Measurements from ENCODE around the gene ELFN2.
"Not testable (repeated sequence)": the region's sequence is repeated elsewhere in the genome, so short reads cannot be mapped to it uniquely, and the experiment has no call there.

ELFN2 gene

GRCh38 chr22:37472418-37473006, 45.2 kb upstream of the ELFN2 start:
- TF ChIP-seq SP1 (IDR thresholded peaks at IDR 0.05) (no peak), TARDBP (IDR thresholded peaks at IDR 0.05) (no peak), L3MBTL2 (conservative IDR thresholded peaks at IDR 0.05) (no peak), BHLHE40 (IDR thresholded peaks at IDR 0.05; ENCODE audit: borderline replicate concordance) (no peak), ZNF384 (IDR thresholded peaks at IDR 0.05) (no peak), FOXK2 (IDR thresholded peaks at IDR 0.05) (no peak), NFRKB (IDR thresholded peaks at IDR 0.05) (no peak), PKNOX1 (IDR thresholded peaks at IDR 0.05) (no peak), LEF1 (IDR thresholded peaks at IDR 0.05; ENCODE audit: borderline replicate concordance) (no peak), FOXA1 (IDR thresholded peaks at IDR 0.05) (no peak), FOXM1 (IDR thresholded peaks at IDR 0.05; ENCODE audit: borderline replicate concordance) (no peak), HDGF (IDR thresholded peaks at IDR 0.05; ENCODE audit: borderline replicate concordance) (no peak), SUZ12 (IDR thresholded peaks at IDR 0.05) (no peak), ARNT (IDR thresholded peaks at IDR 0.05) (no peak)
- peak; percentile 71 for DNase-seq (ENCODE audit: extremely low spot score)
- CTCF ChIA-PET: interaction anchor here (0.5 to 2.8 kb wide), 19 partner anchors 9 to 212 kb away, joined by 3 to 14 read pairs (median 3); partner anchors contain the start of genes CARD10 and MFNG
- POLR2A ChIA-PET: interaction anchor here (1.1 kb wide), 1 partner anchor 120 kb away, joined by 3 read pairs; no protein-coding TSS in a partner anchor

GRCh38 chr22:37471727-37472417, 44.6 kb upstream of the ELFN2 start:
- CTCF ChIA-PET: interaction anchor here (0.6 to 2.8 kb wide), 13 partner anchors 9 to 211 kb away, joined by 3 to 14 read pairs (median 6); partner anchors contain the start of genes CARD10 and MFNG
- POLR2A ChIA-PET: interaction anchor here (1.1 kb wide), 1 partner anchor 121 kb away, joined by 3 read pairs; no protein-coding TSS in a partner anchor
- TF ChIP-seq ZNF384 (IDR thresholded peaks at IDR 0.05): peak; percentile 11; the same call in 1 of the 2 replicates
- TF ChIP-seq ARNT (IDR thresholded peaks at IDR 0.05): no peak
- DNase-seq (ENCODE audit: extremely low spot score): no peak

- DNase-seq (ENCODE audit: extremely low spot score): no peak
- CTCF ChIA-PET: no interaction called here
- TF ChIP-seq CTBP1 (IDR thresholded peaks at IDR 0.05; ENCODE audit: borderline replicate concordance): no peak
- no peak for TF ChIP-seq FOXA1 (IDR thresholded peaks at IDR 0.05)
- TF ChIP-seq L3MBTL2 (conservative IDR thresholded peaks at IDR 0.05): no peak
- no peak for TF ChIP-seq ARNT (IDR thresholded peaks at IDR 0.05)
- no peak for TF ChIP-seq FOXM1 (IDR thresholded peaks at IDR 0.05; ENCODE audit: borderline replicate concordance)
- TF ChIP-seq SUZ12 (IDR thresholded peaks at IDR 0.05): no peak
- POLR2A ChIA-PET: no interaction called here
Observed at GRCh38 chr22:37470087-37470445, 42.8 kb upstream of the ELFN2 start.

GRCh38 chr22:37469416-37470086, 42.3 kb upstream of the ELFN2 start:
- DNase-seq (ENCODE audit: extremely low spot score): no peak
- POLR2A ChIA-PET: no interaction called here
- no peak for TF ChIP-seq NFRKB (IDR thresholded peaks at IDR 0.05)
- no peak for TF ChIP-seq LEF1 (IDR thresholded peaks at IDR 0.05; ENCODE audit: borderline replicate concordance)
- TF ChIP-seq SUZ12 (IDR thresholded peaks at IDR 0.05): no peak
- no peak for TF ChIP-seq FOXK2 (IDR thresholded peaks at IDR 0.05)
- TF ChIP-seq SP1 (IDR thresholded peaks at IDR 0.05): no peak
- TF ChIP-seq CTBP1 (IDR thresholded peaks at IDR 0.05; ENCODE audit: borderline replicate concordance): no peak
- no peak for TF ChIP-seq BHLHE40 (IDR thresholded peaks at IDR 0.05; ENCODE audit: borderline replicate concordance)
- TF ChIP-seq HDGF (IDR thresholded peaks at IDR 0.05; ENCODE audit: borderline replicate concordance): no peak
- TF ChIP-seq ELF4 (IDR thresholded peaks at IDR 0.05): no peak
- TF ChIP-seq ARNT (IDR thresholded peaks at IDR 0.05): no peak
- TF ChIP-seq FOXA1 (IDR thresholded peaks at IDR 0.05): no peak
- TF ChIP-seq PKNOX1 (IDR thresholded peaks at IDR 0.05): no peak
- no peak for TF ChIP-seq ZNF384 (IDR thresholded peaks at IDR 0.05)
- TF ChIP-seq FOXM1 (IDR thresholded peaks at IDR 0.05; ENCODE audit: borderline replicate concordance): no peak
- TF ChIP-seq L3MBTL2 (conservative IDR thresholded peaks at IDR 0.05): no peak
- no peak for TF ChIP-seq TARDBP (IDR thresholded peaks at IDR 0.05)
- CTCF ChIA-PET: no interaction called here

GRCh38 chr22:37468201-37468695, 41.0 kb upstream of the ELFN2 start:
- POLR2A ChIA-PET; DNase-seq (ENCODE audit: extremely low spot score); CTCF ChIA-PET: not testable (repeated sequence)

- no peak for TF ChIP-seq ELF4 (IDR thresholded peaks at IDR 0.05)
- no peak for TF ChIP-seq FOXK2 (IDR thresholded peaks at IDR 0.05)
- no peak for TF ChIP-seq BHLHE40 (IDR thresholded peaks at IDR 0.05; ENCODE audit: borderline replicate concordance)
- no peak for TF ChIP-seq PKNOX1 (IDR thresholded peaks at IDR 0.05)
- no peak for TF ChIP-seq HDGF (IDR thresholded peaks at IDR 0.05; ENCODE audit: borderline replicate concordance)
- TF ChIP-seq CTBP1 (IDR thresholded peaks at IDR 0.05; ENCODE audit: borderline replicate concordance): no peak
- TF ChIP-seq TARDBP (IDR thresholded peaks at IDR 0.05): no peak
- no peak for TF ChIP-seq FOXA1 (IDR thresholded peaks at IDR 0.05)
- no peak for TF ChIP-seq ARNT (IDR thresholded peaks at IDR 0.05)
- TF ChIP-seq FOXM1 (IDR thresholded peaks at IDR 0.05; ENCODE audit: borderline replicate concordance): no peak
- no peak for TF ChIP-seq LEF1 (IDR thresholded peaks at IDR 0.05; ENCODE audit: borderline replicate concordance)
- no peak for TF ChIP-seq L3MBTL2 (conservative IDR thresholded peaks at IDR 0.05)
- no peak for TF ChIP-seq SUZ12 (IDR thresholded peaks at IDR 0.05)
- no peak for TF ChIP-seq ZNF384 (IDR thresholded peaks at IDR 0.05)
- no peak for TF ChIP-seq SP1 (IDR thresholded peaks at IDR 0.05)
- CTCF ChIA-PET: no interaction called here
- POLR2A ChIA-PET: no interaction called here
- no peak for DNase-seq (ENCODE audit: extremely low spot score)
Observed at GRCh38 chr22:37467391-37467955, 40.2 kb upstream of the ELFN2 start.
